NAMALWA (cell line): Measurements from ENCODE around the gene PNLIPRP2.

Experiments used
- DNase-seq: peaks from one replicate; pipeline ENCODE4 v3.0.0-alpha.2; 2015; ENCODE audit warnings: low spot score

The PNLIPRP2 gene

GRCh38 chr10:116683821-116684220, 63.1 kb downstream of the PNLIPRP2 start:
- no peak for DNase-seq

- no peak for DNase-seq
These were observed 64.0 kb downstream of the PNLIPRP2 start for GRCh38 chr10:116684781-116685180.

- no peak for DNase-seq
These were observed 65.1 kb downstream of the PNLIPRP2 start for GRCh38 chr10:116685807-116686206.

GRCh38 chr10:116686632-116687031, 65.9 kb downstream of the PNLIPRP2 start:
- DNase-seq = no peak

GRCh38 chr10:116687633-116688032, 66.9 kb downstream of the PNLIPRP2 start:
- no peak for DNase-seq

- DNase-seq = no peak
These were observed 67.5 kb downstream of the PNLIPRP2 start for GRCh38 chr10:116688241-116688711.

GRCh38 chr10:116688741-116689495, 68.2 kb downstream of the PNLIPRP2 start:
- no peak for DNase-seq

- no peak for DNase-seq
These were observed 69.0 kb downstream of the PNLIPRP2 start for GRCh38 chr10:116689744-116690143.

- DNase-seq = no peak
These were observed 69.9 kb downstream of the PNLIPRP2 start for GRCh38 chr10:116690356-116691322.

GRCh38 chr10:116691635-116692034, 70.9 kb downstream of the PNLIPRP2 start:
- no peak for DNase-seq

GRCh38 chr10:116692225-116692624, 71.5 kb downstream of the PNLIPRP2 start:
- DNase-seq = no peak

GRCh38 chr10:116694243-116694926, 73.6 kb downstream of the PNLIPRP2 start:
- no peak for DNase-seq
